Body of pancreas (tissue), 4 donors: ENCODE data around the gene HOXA13.

Source experiments
- POLR2A ChIP-seq, 3 donors: fragments of 450-650 bp; IDR thresholded peaks; one replicate each; pipeline ENCODE4 v1.6.1; 2016; ENCODE audit warnings: antibody characterized with exemption in 3 of 3, mild to moderate bottlenecking in 2 of 3
- TF ChIP-seq, protein P1 (sequence below), 7 experiments: fragments of 450-650 bp in 4 of 7; fragments of 200-600 bp in 3 of 7; sonication (generic) in 3 of 7; IDR thresholded peaks; one replicate each; pipeline ENCODE4 v1.5.1; 2016 to 2019; ENCODE audit warnings: antibody characterized with exemption in 7 of 7

DNA sequence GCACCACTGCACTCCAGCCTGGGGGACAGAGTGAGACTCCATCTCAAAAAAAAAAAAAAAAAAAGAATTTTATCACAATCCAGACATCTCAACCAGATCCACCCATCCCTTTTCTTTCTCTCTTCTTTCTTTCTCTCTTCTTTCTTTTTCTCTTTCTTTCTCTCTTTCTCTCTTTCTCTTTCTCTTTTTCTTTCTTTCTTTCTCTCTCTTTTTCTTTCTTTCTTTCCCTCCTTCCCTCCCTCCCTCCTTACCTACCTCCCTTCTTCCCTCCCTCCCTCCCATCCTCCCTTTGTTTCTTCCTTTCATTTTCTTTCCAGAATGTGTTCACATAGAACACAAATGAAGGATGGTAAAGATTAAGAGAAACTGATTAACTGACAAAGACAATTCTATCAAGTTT, 18.1 kb upstream of the HOXA13 start:
- TF ChIP-seq, protein P1, sequence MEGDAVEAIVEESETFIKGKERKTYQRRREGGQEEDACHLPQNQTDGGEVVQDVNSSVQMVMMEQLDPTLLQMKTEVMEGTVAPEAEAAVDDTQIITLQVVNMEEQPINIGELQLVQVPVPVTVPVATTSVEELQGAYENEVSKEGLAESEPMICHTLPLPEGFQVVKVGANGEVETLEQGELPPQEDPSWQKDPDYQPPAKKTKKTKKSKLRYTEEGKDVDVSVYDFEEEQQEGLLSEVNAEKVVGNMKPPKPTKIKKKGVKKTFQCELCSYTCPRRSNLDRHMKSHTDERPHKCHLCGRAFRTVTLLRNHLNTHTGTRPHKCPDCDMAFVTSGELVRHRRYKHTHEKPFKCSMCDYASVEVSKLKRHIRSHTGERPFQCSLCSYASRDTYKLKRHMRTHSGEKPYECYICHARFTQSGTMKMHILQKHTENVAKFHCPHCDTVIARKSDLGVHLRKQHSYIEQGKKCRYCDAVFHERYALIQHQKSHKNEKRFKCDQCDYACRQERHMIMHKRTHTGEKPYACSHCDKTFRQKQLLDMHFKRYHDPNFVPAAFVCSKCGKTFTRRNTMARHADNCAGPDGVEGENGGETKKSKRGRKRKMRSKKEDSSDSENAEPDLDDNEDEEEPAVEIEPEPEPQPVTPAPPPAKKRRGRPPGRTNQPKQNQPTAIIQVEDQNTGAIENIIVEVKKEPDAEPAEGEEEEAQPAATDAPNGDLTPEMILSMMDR (IDR thresholded peaks at IDR 0.05) = no peak
- TF ChIP-seq POLR2A (IDR thresholded peaks at IDR 0.05) = no peak
